ENCODE measurements around the gene TKFC. TPM values are rescaled to one million over a fixed set of nuclear protein-coding genes. Genes with fewer than 3 reads are reported as not detected.
A peak's percentile ranks its signal among the peaks of the same experiment; 100 is the strongest.

Gene TKFC
- total RNA-seq, 1 experiment from 2014 or later, result 168 TPM

- Histone ChIP-seq H3K27ac (no peak overlapping the region), H3K79me2 (ENCODE audit: low read depth) (no peaks in the 10 kb centered on the region), H3K9me2 (ENCODE audit: insufficient read depth) (no peaks in the 10 kb centered on the region), H2AFZ (no peak overlapping the region), H4K20me1 (ENCODE audit: insufficient read depth) (no peaks in the 10 kb centered on the region; the same call in 1 of the 2 replicates), H3K9me3 (ENCODE audit: insufficient read depth, low read depth) (no peaks in the 10 kb centered on the region), H3K27me3 (ENCODE audit: insufficient read depth, low read depth) (no peaks in the 10 kb centered on the region), H3K36me3 (ENCODE audit: low read depth) (peaks cover 63% of the 10 kb centered on the region), H3K4me3 (no peak overlapping the region), H3F3A (ENCODE audit: insufficient read depth, low read depth) (no peaks in the 10 kb centered on the region; the same call in 1 of the 2 replicates), H3K4me1 (replicated peaks; ENCODE audit: insufficient read depth) (no peaks in the 10 kb centered on the region), H3K4me2 (no peak overlapping the region)
- intact Hi-C loops (cut with micrococcal nuclease; ENCODE audit: unreplicated experiment), result no loop called here
- ChIA-PET CTCF (no interaction called here), POLR2A (ENCODE audit: unreplicated experiment) (interaction anchor here (0.7 kb wide), 1 partner anchor 106 kb away, joined by 7 read pairs; no protein-coding TSS in a partner anchor)
- TF ChIP-seq EZH2 (IDR thresholded peaks at IDR 0.05; ENCODE audit: low read depth) (no peak), CTCF (conservative IDR thresholded peaks at IDR 0.05) (no peak)
- DNase-seq, result no peak
- BruUV-seq (replicated peaks), result no TSS peak
These were observed 25.7 kb upstream of the TKFC start for GRCh38 chr11:61307354-61307753.

- POLR2A ChIA-PET (ENCODE audit: unreplicated experiment), result interaction anchor here (0.6 to 0.7 kb wide), 2 partner anchors 15 to 807 kb away, joined by 3 read pairs; no protein-coding TSS in a partner anchor
- no TSS peak for BruUV-seq (replicated peaks)
These were observed 23.9 kb upstream of the TKFC start for GRCh38 chr11:61309141-61309540.

GRCh38 chr11:61309739-61310138 lies 23.3 kb upstream of the TKFC start:
- no peak overlapping the region for H3K27ac ChIP-seq
- TF ChIP-seq EZH2 (IDR thresholded peaks at IDR 0.05; ENCODE audit: low read depth) (no peak), CTCF (conservative IDR thresholded peaks at IDR 0.05) (no peak)
- intact Hi-C loops (cut with micrococcal nuclease; ENCODE audit: unreplicated experiment), result no loop called here
- BruUV-seq (replicated peaks), result no TSS peak
- ChIA-PET POLR2A (ENCODE audit: unreplicated experiment) (no interaction called here), CTCF (no interaction called here)
- H3K9me2 ChIP-seq (ENCODE audit: insufficient read depth), result no peaks in the 10 kb centered on the region
- H3K4me2 ChIP-seq, result no peak overlapping the region
- no peak for DNase-seq
- no peaks in the 10 kb centered on the region for H3K9me3 ChIP-seq (ENCODE audit: insufficient read depth, low read depth)
- no peak overlapping the region for H2AFZ ChIP-seq
- H3K4me1 ChIP-seq (replicated peaks; ENCODE audit: insufficient read depth), result no peaks in the 10 kb centered on the region
- no peak overlapping the region for H3K4me3 ChIP-seq
- no peaks in the 10 kb centered on the region for H3K27me3 ChIP-seq (ENCODE audit: insufficient read depth, low read depth)
- H4K20me1 ChIP-seq (ENCODE audit: insufficient read depth), result peaks cover 4% of the 10 kb centered on the region; the same call in 1 of the 2 replicates
- H3K79me2 ChIP-seq (ENCODE audit: low read depth), result no peaks in the 10 kb centered on the region
- H3K36me3 ChIP-seq (ENCODE audit: low read depth), result peaks cover 74% of the 10 kb centered on the region
- H3F3A ChIP-seq (ENCODE audit: insufficient read depth, low read depth), result no peaks in the 10 kb centered on the region; the same call in 1 of the 2 replicates

More at GRCh38 chr11:61309141-61309540, 23.9 kb upstream of the TKFC start:
- no peaks in the 10 kb centered on the region for H3K9me2 ChIP-seq (ENCODE audit: insufficient read depth)
- H3K4me2 ChIP-seq, result no peak overlapping the region
- no peaks in the 10 kb centered on the region for H3K27me3 ChIP-seq (ENCODE audit: insufficient read depth, low read depth)
- no peak overlapping the region for H3K4me3 ChIP-seq
- peaks cover 4% of the 10 kb centered on the region; the same call in 1 of the 2 replicates for H4K20me1 ChIP-seq (ENCODE audit: insufficient read depth)
- CTCF ChIA-PET, result no interaction called here
- no peak overlapping the region for H3K27ac ChIP-seq
- no peaks in the 10 kb centered on the region; the same call in 1 of the 2 replicates for H3F3A ChIP-seq (ENCODE audit: insufficient read depth, low read depth)
- intact Hi-C loops (cut with micrococcal nuclease; ENCODE audit: unreplicated experiment), result no loop called here
- H3K36me3 ChIP-seq (ENCODE audit: low read depth), result peaks cover 70% of the 10 kb centered on the region
- no peak overlapping the region for H2AFZ ChIP-seq
- TF ChIP-seq EZH2 (IDR thresholded peaks at IDR 0.05; ENCODE audit: low read depth) (no peak), CTCF (conservative IDR thresholded peaks at IDR 0.05) (no peak)
- H3K9me3 ChIP-seq (ENCODE audit: insufficient read depth, low read depth), result no peaks in the 10 kb centered on the region
- peak in 1 of 2 experiments; percentile 26 for DNase-seq
- H3K79me2 ChIP-seq (ENCODE audit: low read depth), result no peaks in the 10 kb centered on the region
- H3K4me1 ChIP-seq (replicated peaks; ENCODE audit: insufficient read depth), result no peaks in the 10 kb centered on the region

All from PC-9 (cell line).